HEK293 (cell line): Measurements from ENCODE around the gene ATP10D.

Experiments used
- CTCF ChIA-PET: fragments of 350-600 bp; formaldehyde crosslinking; extraction: SDS; loops from one replicate; lab custom pipeline; 2021; ENCODE audit warnings: antibody characterized with exemption; lab: Yijun Ruan, JAX
- POLR2A ChIA-PET: fragments of 300-600 bp; formaldehyde crosslinking; extraction: SDS; loops from one replicate; lab custom pipeline; 2020; ENCODE audit warnings: antibody characterized with exemption, inconsistent platforms; lab: Yijun Ruan, JAX
- H3K27ac ChIP-seq: fragments of 200-500 bp; sonication (Bioruptor generic); 2 replicates; pipeline ENCODE4 v1.5.1; 2014; ENCODE audit warnings: low read depth, low read length, control low read depth, inconsistent platforms; ENCODE audit errors: extremely low read depth
- H3K36me3 ChIP-seq, 2 experiments: fragments of 200-500 bp in 1 of 2; sonication (Bioruptor generic) in 1 of 2; 1 replicate in 1 of 2; 2 replicates in 1 of 2; pipeline ENCODE4 v1.5.1; 2014 to 2017; ENCODE audit warnings: inconsistent platforms in 2 of 2, low read length in 2 of 2; ENCODE audit not compliant: control insufficient read depth in 2 of 2, insufficient read depth in 1 of 2
- H3K4me1 ChIP-seq: fragments of 200-500 bp; sonication (Bioruptor generic); 2 replicates; pipeline ENCODE4 v1.5.1; 2014; ENCODE audit warnings: mild to moderate bottlenecking, low read length, inconsistent platforms; ENCODE audit not compliant: control insufficient read depth, insufficient read depth
- H3K4me3 ChIP-seq: 2 replicates; pipeline ENCODE4 v1.5.1; 2011; ENCODE audit warnings: low read depth, mild to moderate bottlenecking, control low read depth, low read length, moderate library complexity
- H3K9me3 ChIP-seq: fragments of 200-500 bp; sonication (Bioruptor generic); 2 replicates; pipeline ENCODE4 v1.5.1; 2014; ENCODE audit warnings: low read depth, low read length, inconsistent platforms; ENCODE audit not compliant: control insufficient read depth, insufficient read depth
- GLIS1 ChIP-seq: fragments of 450-650 bp; formaldehyde crosslinking; IDR thresholded peaks from 2 replicates; pipeline ENCODE4 v1.5.1; 2016; ENCODE audit warnings: missing biosample characterization, missing genetic modification characterization
- HIC1 ChIP-seq: fragments of 450-650 bp; formaldehyde crosslinking; IDR thresholded peaks from 2 replicates; pipeline ENCODE4 v1.5.1; 2016; ENCODE audit warnings: missing biosample characterization, missing genetic modification characterization
- MEIS1 ChIP-seq: sonication (generic); formaldehyde crosslinking; IDR thresholded peaks from 2 replicates; pipeline ENCODE4 v1.8.1; 2022; ENCODE audit warnings: missing genetic modification reagents, mild to moderate bottlenecking, borderline replicate concordance
- OSR2 ChIP-seq: fragments of 450-650 bp; formaldehyde crosslinking; IDR thresholded peaks from 2 replicates; pipeline ENCODE4 v1.5.1; 2016; ENCODE audit warnings: missing biosample characterization, missing genetic modification characterization
- SETDB1 ChIP-seq: IDR thresholded peaks from one replicate; pipeline ENCODE4 v1.6.1; 2017; ENCODE audit warnings: mild to moderate bottlenecking, low read length, moderate library complexity, mixed read lengths; ENCODE audit not compliant: insufficient read length
- WT1 ChIP-seq: fragments of 450-650 bp; formaldehyde crosslinking; IDR thresholded peaks from 2 replicates; pipeline ENCODE4 v1.5.1; 2016; ENCODE audit warnings: missing biosample characterization, missing genetic modification characterization
- ZBTB48 ChIP-seq: fragments of 450-650 bp; formaldehyde crosslinking; IDR thresholded peaks from 2 replicates; pipeline ENCODE4 v1.5.1; 2016; ENCODE audit warnings: missing biosample characterization, missing genetic modification characterization
- ZBTB7A ChIP-seq: fragments of 450-650 bp; formaldehyde crosslinking; IDR thresholded peaks from 2 replicates; pipeline ENCODE4 v1.5.1; 2016; ENCODE audit warnings: low read depth, missing biosample characterization, missing genetic modification characterization
- ZNF140 ChIP-seq: fragments of 450-650 bp; formaldehyde crosslinking; IDR thresholded peaks from 2 replicates; pipeline ENCODE4 v1.5.1; 2016; ENCODE audit warnings: missing biosample characterization, missing genetic modification characterization
- ZNF18 ChIP-seq: fragments of 450-650 bp; formaldehyde crosslinking; IDR thresholded peaks from 2 replicates; pipeline ENCODE4 v1.5.1; 2016; ENCODE audit warnings: missing biosample characterization, missing genetic modification characterization
- ZNF274 ChIP-seq, 2 experiments: fragments of 200-500 bp in 1 of 2; fragments of 450-650 bp in 1 of 2; sonication (Bioruptor generic) in 1 of 2; formaldehyde crosslinking in 1 of 2; IDR thresholded peaks; 2 replicates each; pipeline versions ENCODE4 v1.5.1 to v1.6.1; 2014 to 2016; ENCODE audit warnings: borderline replicate concordance in 1 of 2, inconsistent platforms in 1 of 2, low read length in 1 of 2, missing biosample characterization in 1 of 2, missing genetic modification characterization in 1 of 2
- ZNF311 ChIP-seq: fragments of 450-650 bp; formaldehyde crosslinking; IDR thresholded peaks from 2 replicates; pipeline ENCODE4 v1.5.1; 2017; ENCODE audit warnings: missing biosample characterization, missing genetic modification characterization, borderline replicate concordance
- ZNF394 ChIP-seq: fragments of 450-650 bp; formaldehyde crosslinking; IDR thresholded peaks from 2 replicates; pipeline ENCODE4 v1.5.1; 2016; ENCODE audit warnings: missing biosample characterization, missing genetic modification characterization, mild to moderate bottlenecking, moderate library complexity, borderline replicate concordance
- ZNF423 ChIP-seq: fragments of 450-650 bp; formaldehyde crosslinking; IDR thresholded peaks from 2 replicates; pipeline ENCODE4 v1.5.1; 2016; ENCODE audit warnings: missing biosample characterization, missing genetic modification characterization
- ZNF571 ChIP-seq: fragments of 450-650 bp; formaldehyde crosslinking; IDR thresholded peaks from 2 replicates; pipeline ENCODE4 v1.5.0; 2017; ENCODE audit warnings: missing biosample characterization, missing genetic modification characterization
- ZNF596 ChIP-seq: fragments of 450-650 bp; IDR thresholded peaks from 2 replicates; pipeline ENCODE4 v1.5.0; 2018; ENCODE audit warnings: missing biosample characterization, mild to moderate bottlenecking, missing genetic modification characterization, moderate library complexity
- ZNF639 ChIP-seq: fragments of 450-650 bp; formaldehyde crosslinking; IDR thresholded peaks from 2 replicates; pipeline ENCODE4 v1.5.1; 2016; ENCODE audit warnings: missing biosample characterization, missing genetic modification characterization
- ZNF76 ChIP-seq: fragments of 450-650 bp; formaldehyde crosslinking; IDR thresholded peaks from 2 replicates; pipeline ENCODE4; 2016; ENCODE audit warnings: low read depth, missing biosample characterization, missing genetic modification characterization, borderline replicate concordance
- ZNF843 ChIP-seq: fragments of 450-650 bp; formaldehyde crosslinking; IDR thresholded peaks from 2 replicates; pipeline ENCODE4 v1.5.1; 2016; ENCODE audit warnings: missing biosample characterization, missing genetic modification characterization
- ZSCAN30 ChIP-seq: fragments of 450-650 bp; IDR thresholded peaks from 2 replicates; pipeline ENCODE4 v1.5.1; 2018; ENCODE audit warnings: missing biosample characterization, mild to moderate bottlenecking, missing genetic modification characterization, moderate library complexity
- TF ChIP-seq, protein P1 (sequence below): fragments of 450-650 bp; formaldehyde crosslinking; IDR thresholded peaks from 2 replicates; pipeline ENCODE4 v1.5.1; 2016; ENCODE audit warnings: missing biosample characterization, missing genetic modification characterization
- TF ChIP-seq, protein P2 (sequence below): fragments of 450-650 bp; IDR thresholded peaks from 2 replicates; pipeline ENCODE4 v1.5.1; 2018; ENCODE audit warnings: missing biosample characterization, missing genetic modification characterization
- TF ChIP-seq, protein P3 (sequence below): fragments of 450-650 bp; formaldehyde crosslinking; IDR thresholded peaks from 2 replicates; pipeline ENCODE4 v1.5.1; 2016; ENCODE audit warnings: missing biosample characterization, missing genetic modification characterization
- TF ChIP-seq, protein P4 (sequence below): fragments of 450-650 bp; formaldehyde crosslinking; IDR thresholded peaks from 2 replicates; pipeline ENCODE4 v1.5.1; 2017; ENCODE audit warnings: missing biosample characterization, mild to moderate bottlenecking, missing genetic modification characterization, moderate library complexity

Gene ATP10D

GRCh38 chr4:47557255-47557654 lies 72.2 kb downstream of the ATP10D start:
- H3K4me1 ChIP-seq: no peaks in the 10 kb centered on the region
- POLR2A ChIA-PET: no interaction called here
- H3K27ac ChIP-seq: no peak overlapping the region
- CTCF ChIA-PET: no interaction called here
- no peak overlapping the region for H3K4me3 ChIP-seq
- no peaks in the 10 kb centered on the region for H3K36me3 ChIP-seq
- no peaks in the 10 kb centered on the region for H3K9me3 ChIP-seq
- TF ChIP-seq, protein P1, sequence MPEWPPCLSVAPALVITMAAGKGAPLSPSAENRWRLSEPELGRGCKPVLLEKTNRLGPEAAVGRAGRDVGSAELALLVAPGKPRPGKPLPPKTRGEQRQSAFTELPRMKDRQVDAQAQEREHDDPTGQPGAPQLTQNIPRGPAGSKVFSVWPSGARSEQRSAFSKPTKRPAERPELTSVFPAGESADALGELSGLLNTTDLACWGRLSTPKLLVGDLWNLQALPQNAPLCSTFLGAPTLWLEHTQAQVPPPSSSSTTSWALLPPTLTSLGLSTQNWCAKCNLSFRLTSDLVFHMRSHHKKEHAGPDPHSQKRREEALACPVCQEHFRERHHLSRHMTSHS: no peak
- TF ChIP-seq ZNF140: no peak
- TF ChIP-seq WT1: no peak
- no peak for TF ChIP-seq ZNF423
- TF ChIP-seq ZNF596: no peak
- TF ChIP-seq ZNF571 (tag by site-specific recombination): no peak
- no peak for TF ChIP-seq ZNF311 (tag by site-specific recombination)
- TF ChIP-seq ZNF394 (tag by site-specific recombination): no peak
- TF ChIP-seq, protein P2, sequence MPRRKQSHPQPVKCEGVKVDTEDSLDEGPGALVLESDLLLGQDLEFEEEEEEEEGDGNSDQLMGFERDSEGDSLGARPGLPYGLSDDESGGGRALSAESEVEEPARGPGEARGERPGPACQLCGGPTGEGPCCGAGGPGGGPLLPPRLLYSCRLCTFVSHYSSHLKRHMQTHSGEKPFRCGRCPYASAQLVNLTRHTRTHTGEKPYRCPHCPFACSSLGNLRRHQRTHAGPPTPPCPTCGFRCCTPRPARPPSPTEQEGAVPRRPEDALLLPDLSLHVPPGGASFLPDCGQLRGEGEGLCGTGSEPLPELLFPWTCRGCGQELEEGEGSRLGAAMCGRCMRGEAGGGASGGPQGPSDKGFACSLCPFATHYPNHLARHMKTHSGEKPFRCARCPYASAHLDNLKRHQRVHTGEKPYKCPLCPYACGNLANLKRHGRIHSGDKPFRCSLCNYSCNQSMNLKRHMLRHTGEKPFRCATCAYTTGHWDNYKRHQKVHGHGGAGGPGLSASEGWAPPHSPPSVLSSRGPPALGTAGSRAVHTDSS (tag by site-specific recombination): no peak
- TF ChIP-seq, protein P3, sequence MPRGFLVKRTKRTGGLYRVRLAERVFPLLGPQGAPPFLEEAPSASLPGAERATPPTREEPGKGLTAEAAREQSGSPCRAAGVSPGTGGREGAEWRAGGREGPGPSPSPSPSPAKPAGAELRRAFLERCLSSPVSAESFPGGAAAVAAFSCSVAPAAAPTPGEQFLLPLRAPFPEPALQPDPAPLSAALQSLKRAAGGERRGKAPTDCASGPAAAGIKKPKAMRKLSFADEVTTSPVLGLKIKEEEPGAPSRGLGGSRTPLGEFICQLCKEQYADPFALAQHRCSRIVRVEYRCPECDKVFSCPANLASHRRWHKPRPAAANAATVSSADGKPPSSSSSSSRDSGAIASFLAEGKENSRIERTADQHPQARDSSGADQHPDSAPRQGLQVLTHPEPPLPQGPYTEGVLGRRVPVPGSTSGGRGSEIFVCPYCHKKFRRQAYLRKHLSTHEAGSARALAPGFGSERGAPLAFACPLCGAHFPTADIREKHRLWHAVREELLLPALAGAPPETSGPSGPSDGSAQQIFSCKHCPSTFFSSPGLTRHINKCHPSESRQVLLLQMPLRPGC (tag by site-specific recombination): no peak
- TF ChIP-seq, protein P4, sequence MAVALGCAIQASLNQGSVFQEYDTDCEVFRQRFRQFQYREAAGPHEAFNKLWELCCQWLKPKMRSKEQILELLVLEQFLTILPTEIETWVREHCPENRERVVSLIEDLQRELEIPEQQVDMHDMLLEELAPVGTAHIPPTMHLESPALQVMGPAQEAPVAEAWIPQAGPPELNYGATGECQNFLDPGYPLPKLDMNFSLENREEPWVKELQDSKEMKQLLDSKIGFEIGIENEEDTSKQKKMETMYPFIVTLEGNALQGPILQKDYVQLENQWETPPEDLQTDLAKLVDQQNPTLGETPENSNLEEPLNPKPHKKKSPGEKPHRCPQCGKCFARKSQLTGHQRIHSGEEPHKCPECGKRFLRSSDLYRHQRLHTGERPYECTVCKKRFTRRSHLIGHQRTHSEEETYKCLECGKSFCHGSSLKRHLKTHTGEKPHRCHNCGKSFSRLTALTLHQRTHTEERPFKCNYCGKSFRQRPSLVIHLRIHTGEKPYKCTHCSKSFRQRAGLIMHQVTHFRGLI (tag by site-specific recombination): no peak
- no peak for TF ChIP-seq ZNF274 (IDR thresholded peaks at IDR 0.05; ENCODE audit: low read length)
- no peak for TF ChIP-seq ZNF274 (tag by site-specific recombination; IDR thresholded peaks at IDR 0.05; ENCODE audit: borderline replicate concordance)
- TF ChIP-seq ZNF18: no peak
- no peak for TF ChIP-seq ZNF76 (tag by site-specific recombination)
- no peak for TF ChIP-seq ZBTB7A (tag by site-specific recombination)
- no peak for TF ChIP-seq ZNF843 (tag by site-specific recombination)
- no peak for TF ChIP-seq OSR2
- TF ChIP-seq GLIS1 (tag by site-specific recombination): no peak
- TF ChIP-seq ZBTB48 (tag by site-specific recombination): no peak

- ChIA-PET CTCF (interaction anchor here (0.6 kb wide), 1 partner anchor 391 kb away, joined by 3 read pairs; no protein-coding TSS in a partner anchor), POLR2A (no interaction called here)
- no peak overlapping the region for H3K4me3 ChIP-seq
- no peak for TF ChIP-seq MEIS1
- no peak for TF ChIP-seq HIC1 (tag by site-specific recombination)
- TF ChIP-seq ZSCAN30 (tag by site-specific recombination): no peak
- no peak for TF ChIP-seq SETDB1
- TF ChIP-seq ZNF639 (tag by site-specific recombination): no peak
Measured at GRCh38 chr4:47560682-47561081, 75.6 kb downstream of the ATP10D start.

More at GRCh38 chr4:47560682-47561081, 75.6 kb downstream of the ATP10D start:
- Histone ChIP-seq H3K36me3 (no peaks in the 10 kb centered on the region), H3K9me3 (no peaks in the 10 kb centered on the region), H3K27ac (no peak overlapping the region), H3K4me1 (no peaks in the 10 kb centered on the region)
